Stimulated activated CD8-positive, alpha-beta memory T cell treated with anti-CD3 and anti-CD28 coated beads, Interleukin-12 subunit alpha, Interleukin-12 subunit beta, amount 100 ng/mL, for 1 hour (primary cell): Measurements from ENCODE around the gene TBC1D22A.

Experiments
- DNase-seq: peaks from one replicate; pipeline ENCODE4 v3.0.0-alpha.2; 2020; ENCODE audit warnings: low read depth

TBC1D22A gene

GRCh38 chr22:46958658-46959057 is 196.2 kb downstream of the TBC1D22A start:
- no peak for DNase-seq

GRCh38 chr22:46959369-46959768 is 196.9 kb downstream of the TBC1D22A start:
- no peak for DNase-seq

GRCh38 chr22:46961591-46962295 is 199.3 kb downstream of the TBC1D22A start:
- no peak for DNase-seq

DNA sequence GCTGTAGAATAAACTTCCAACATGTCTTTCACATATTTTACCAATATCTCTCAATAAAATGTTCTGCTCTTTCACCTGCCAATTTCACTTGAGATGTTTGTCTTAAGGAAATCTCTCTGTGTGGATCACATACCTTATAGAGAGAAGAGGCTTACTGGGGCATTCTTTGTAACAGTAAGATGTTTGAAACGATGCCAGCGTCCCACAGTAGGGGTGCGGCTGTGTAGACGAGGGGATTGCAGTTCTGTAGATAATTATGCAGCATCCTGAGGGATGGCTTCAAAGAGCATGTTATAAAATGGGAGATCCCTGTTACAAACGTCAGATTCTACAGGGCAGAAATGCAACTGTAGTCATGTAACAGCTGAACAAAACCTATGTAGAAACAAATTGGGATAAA is 200.0 kb downstream of the TBC1D22A start:
- DNase-seq, result no peak

- no peak for DNase-seq
Measured at GRCh38 chr22:46963672-46964545, 201.5 kb downstream of the TBC1D22A start.

- no peak for DNase-seq
Measured at GRCh38 chr22:46964773-46965550, 202.5 kb downstream of the TBC1D22A start.

GRCh38 chr22:46965555-46966494 is 203.4 kb downstream of the TBC1D22A start:
- DNase-seq, result no peak

DNA sequence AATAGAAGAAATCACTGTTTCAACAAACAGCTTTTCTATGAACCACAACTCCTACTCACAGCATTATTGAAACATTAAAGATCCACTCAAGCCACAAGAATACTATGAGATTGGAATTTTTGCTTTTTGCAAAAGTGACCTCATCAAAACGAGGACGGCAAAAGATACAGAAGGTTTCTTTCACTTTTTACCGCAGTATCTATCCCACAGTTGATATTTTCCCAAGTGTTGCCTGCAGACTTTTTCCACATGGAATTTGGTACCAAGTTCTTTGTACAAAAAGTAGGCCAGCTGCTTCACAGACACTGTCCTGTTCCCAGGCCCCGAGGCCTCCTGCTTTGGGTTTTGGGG is 204.0 kb downstream of the TBC1D22A start:
- no peak for DNase-seq

GRCh38 chr22:46966846-46967245 is 204.4 kb downstream of the TBC1D22A start:
- no peak for DNase-seq

- no peak for DNase-seq
Measured at GRCh38 chr22:46967445-46968358, 205.3 kb downstream of the TBC1D22A start.

DNA sequence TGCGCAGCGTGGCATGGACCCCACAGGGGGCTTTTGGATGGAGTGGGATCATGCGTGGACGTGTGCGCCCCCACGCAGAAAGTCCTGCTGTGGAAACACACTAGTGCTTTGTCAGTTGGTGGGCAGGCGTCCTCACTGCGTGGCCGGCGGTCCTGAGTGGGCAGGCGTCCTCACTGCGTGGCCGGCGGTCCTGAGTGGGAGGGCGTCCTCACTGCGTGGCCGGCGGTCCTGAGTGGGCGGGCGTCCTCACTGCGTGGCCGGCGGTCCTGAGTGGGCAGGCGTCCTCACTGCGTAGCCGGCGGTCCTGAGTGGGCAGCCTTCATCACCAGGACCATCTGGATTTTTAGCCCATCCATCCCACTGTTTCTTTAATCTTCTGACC is 205.9 kb downstream of the TBC1D22A start:
- no peak for DNase-seq

DNA sequence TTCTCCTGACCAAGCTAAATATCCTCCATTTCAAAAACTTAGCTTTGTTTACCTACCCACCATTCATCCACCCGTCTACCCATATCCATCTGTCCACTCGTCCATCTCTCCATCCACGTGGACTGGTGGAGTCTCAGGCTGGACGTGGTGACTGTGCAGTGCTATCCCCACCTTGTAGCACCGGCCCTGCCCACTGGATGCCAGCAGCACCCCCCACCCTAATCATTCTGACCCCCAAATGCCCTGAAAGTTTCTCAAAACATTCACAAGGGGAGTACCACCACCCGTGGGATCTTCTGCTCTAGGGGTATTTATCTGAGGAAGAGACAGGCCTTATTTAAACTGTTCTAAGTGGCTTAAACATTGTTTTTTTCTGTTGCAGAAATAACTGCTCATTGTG is 206.4 kb downstream of the TBC1D22A start:
- no peak for DNase-seq

GRCh38 chr22:46969491-46969890 is 207.0 kb downstream of the TBC1D22A start:
- DNase-seq, result no peak

GRCh38 chr22:46969961-46970360 is 207.5 kb downstream of the TBC1D22A start:
- DNase-seq, result no peak

GRCh38 chr22:46970411-46971098 is 208.1 kb downstream of the TBC1D22A start:
- DNase-seq, result no peak

- no peak for DNase-seq
Measured at GRCh38 chr22:46971099-46971763, 208.8 kb downstream of the TBC1D22A start.

GRCh38 chr22:46971764-46972125 is 209.3 kb downstream of the TBC1D22A start:
- no peak for DNase-seq

- no peak for DNase-seq
Measured at GRCh38 chr22:46972256-46972655, 209.8 kb downstream of the TBC1D22A start.
